Glutamatergic neuron (in vitro differentiated cells): ENCODE measurements around the gene GTF2F1. TPM values are rescaled to one million over a fixed set of nuclear protein-coding genes. Genes with fewer than 3 reads are reported as not detected.
"Not testable (repeated sequence)": the region's sequence is repeated elsewhere in the genome, so short reads cannot be mapped to it uniquely, and the experiment has no call there.

Source experiments
- DNase-seq: peaks from one replicate; pipeline ENCODE4 v3.0.0; 2022
- H3K27ac Mint-ChIP-seq: one replicate; pipeline ENCODE4 v1.8.0; 2020; ENCODE audit warnings: mild to moderate bottlenecking, mixed read lengths, inconsistent platforms; ENCODE audit not compliant: unreplicated experiment
- H3K27me3 Mint-ChIP-seq: one replicate; pipeline ENCODE4 v1.8.0; 2020; ENCODE audit warnings: mild to moderate bottlenecking, moderate library complexity, mixed read lengths, inconsistent platforms; ENCODE audit not compliant: unreplicated experiment
- H3K36me3 Mint-ChIP-seq: one replicate; pipeline ENCODE4 v1.8.0; 2020; ENCODE audit warnings: mild to moderate bottlenecking, mixed read lengths, inconsistent platforms; ENCODE audit not compliant: unreplicated experiment
- H3K4me1 Mint-ChIP-seq: one replicate; pipeline ENCODE4 v1.8.0; 2020; ENCODE audit warnings: mild to moderate bottlenecking, low read depth, mixed read lengths, inconsistent platforms; ENCODE audit not compliant: unreplicated experiment
- H3K4me3 Mint-ChIP-seq: one replicate; pipeline ENCODE4 v1.8.0; 2020; ENCODE audit warnings: mild to moderate bottlenecking, mixed read lengths, inconsistent platforms; ENCODE audit not compliant: unreplicated experiment
- H3K9me3 Mint-ChIP-seq: one replicate; pipeline ENCODE4 v1.8.0; 2020; ENCODE audit warnings: mild to moderate bottlenecking, moderate library complexity, mixed read lengths, inconsistent platforms; ENCODE audit not compliant: unreplicated experiment
- total RNA-seq: library from RNA; stranded (reverse); fragmentation: NEBNext Ultra II Directional; extraction: Animal tissue kit (Norgen Biotek cat#: 25700); gene quantifications from one replicate; pipeline ENCODE4 v1.2.1, GENCODE V29; 2021; ENCODE audit not compliant: unreplicated experiment
- TF ChIP-seq, protein P1 (sequence below): fragments of 200-600 bp; sonication (generic); IDR thresholded peaks from one replicate; pipeline ENCODE4 v1.5.0; 2021; ENCODE audit not compliant: partially characterized antibody, unreplicated experiment

The GTF2F1 gene
- total RNA-seq, 1 donor from 2014 or later, result 56.0 TPM

DNA sequence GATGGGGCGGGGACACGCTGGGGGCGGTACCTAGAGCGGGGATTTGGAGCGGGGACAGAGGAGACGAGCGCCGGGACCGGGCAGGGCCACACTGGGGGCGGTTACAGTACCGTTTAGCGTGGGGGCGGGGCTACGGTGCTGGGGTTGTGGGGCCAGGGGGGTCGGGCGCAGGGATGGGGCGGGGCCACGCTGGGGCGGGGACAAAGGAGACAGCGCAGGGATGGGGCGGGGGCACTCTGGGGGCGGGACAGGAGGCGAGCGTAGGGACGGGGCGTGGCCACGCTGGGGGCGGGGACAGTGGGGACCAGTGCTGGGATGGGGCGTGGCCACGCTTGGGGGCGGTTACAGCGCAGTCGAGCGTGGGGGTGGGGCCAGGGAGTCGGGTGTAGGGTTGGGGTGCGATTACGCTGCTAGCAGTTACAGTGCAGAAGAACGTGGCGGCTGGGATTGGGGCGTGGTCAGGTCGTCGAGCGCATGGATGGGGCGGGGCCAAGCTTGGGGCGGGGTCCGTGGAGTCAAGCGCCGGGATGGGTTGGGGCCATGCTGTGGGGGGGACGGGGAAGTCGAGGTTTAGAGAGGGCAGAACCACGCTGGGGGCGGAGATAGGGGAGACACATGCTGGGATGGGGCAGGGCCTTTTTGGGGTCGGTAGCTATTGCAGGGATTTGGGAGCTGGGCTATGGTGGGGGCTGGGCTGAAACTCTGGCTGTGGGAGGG, 19.7 kb downstream of the GTF2F1 start:
- peaks cover 2% of the 10 kb centered on the region for H3K4me1 Mint-ChIP-seq
- H3K36me3 Mint-ChIP-seq, result no peaks in the 10 kb centered on the region
- TF ChIP-seq, protein P1, sequence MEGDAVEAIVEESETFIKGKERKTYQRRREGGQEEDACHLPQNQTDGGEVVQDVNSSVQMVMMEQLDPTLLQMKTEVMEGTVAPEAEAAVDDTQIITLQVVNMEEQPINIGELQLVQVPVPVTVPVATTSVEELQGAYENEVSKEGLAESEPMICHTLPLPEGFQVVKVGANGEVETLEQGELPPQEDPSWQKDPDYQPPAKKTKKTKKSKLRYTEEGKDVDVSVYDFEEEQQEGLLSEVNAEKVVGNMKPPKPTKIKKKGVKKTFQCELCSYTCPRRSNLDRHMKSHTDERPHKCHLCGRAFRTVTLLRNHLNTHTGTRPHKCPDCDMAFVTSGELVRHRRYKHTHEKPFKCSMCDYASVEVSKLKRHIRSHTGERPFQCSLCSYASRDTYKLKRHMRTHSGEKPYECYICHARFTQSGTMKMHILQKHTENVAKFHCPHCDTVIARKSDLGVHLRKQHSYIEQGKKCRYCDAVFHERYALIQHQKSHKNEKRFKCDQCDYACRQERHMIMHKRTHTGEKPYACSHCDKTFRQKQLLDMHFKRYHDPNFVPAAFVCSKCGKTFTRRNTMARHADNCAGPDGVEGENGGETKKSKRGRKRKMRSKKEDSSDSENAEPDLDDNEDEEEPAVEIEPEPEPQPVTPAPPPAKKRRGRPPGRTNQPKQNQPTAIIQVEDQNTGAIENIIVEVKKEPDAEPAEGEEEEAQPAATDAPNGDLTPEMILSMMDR, result no peak
- peaks cover 9% of the 10 kb centered on the region for H3K9me3 Mint-ChIP-seq
- peaks cover 6% of the 10 kb centered on the region for H3K27me3 Mint-ChIP-seq
- peak overlapping the region; percentile 69 for H3K27ac Mint-ChIP-seq
- peak overlapping the region; percentile 88 for H3K4me3 Mint-ChIP-seq
- peak; percentile 99 for DNase-seq

DNA sequence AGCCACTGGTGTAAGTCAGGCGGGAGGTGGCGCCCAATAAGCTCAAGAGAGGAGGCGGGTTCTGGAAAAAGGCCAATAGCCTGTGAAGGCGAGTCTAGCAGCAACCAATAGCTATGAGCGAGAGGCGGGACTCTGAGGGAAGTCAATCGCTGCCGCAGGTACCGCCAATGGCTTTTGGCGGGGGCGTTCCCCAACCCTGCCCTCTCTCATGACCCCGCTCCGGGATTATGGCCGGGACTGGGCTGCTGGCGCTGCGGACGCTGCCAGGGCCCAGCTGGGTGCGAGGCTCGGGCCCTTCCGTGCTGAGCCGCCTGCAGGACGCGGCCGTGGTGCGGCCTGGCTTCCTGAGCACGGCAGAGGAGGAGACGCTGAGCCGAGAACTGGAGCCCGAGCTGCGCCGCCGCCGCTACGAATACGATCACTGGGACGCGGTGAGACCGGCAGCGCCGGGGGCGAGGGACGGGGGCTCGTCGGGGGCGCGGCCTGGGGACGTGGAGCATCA, 20.3 kb downstream of the GTF2F1 start, which contains the start of gene ALKBH7:
TSS of gene ALKBH7 (plus strand) at position 201 of the 502 bp plus-strand sequence. CDS start at position 228, 27 bp downstream.
- Mint-ChIP-seq H3K4me3 (peak within 1 kb of the TSS; percentile 88), H3K27me3 (peaks cover 6% of the 10 kb centered on the region), H3K9me3 (peaks cover 9% of the 10 kb centered on the region), H3K36me3 (no peaks in the 10 kb centered on the region), H3K4me1 (peaks cover 2% of the 10 kb centered on the region), H3K27ac (peak within 1 kb of the TSS; percentile 88)
- TF ChIP-seq, protein P1, result no peak
- peak; percentile 94 for DNase-seq

DNA sequence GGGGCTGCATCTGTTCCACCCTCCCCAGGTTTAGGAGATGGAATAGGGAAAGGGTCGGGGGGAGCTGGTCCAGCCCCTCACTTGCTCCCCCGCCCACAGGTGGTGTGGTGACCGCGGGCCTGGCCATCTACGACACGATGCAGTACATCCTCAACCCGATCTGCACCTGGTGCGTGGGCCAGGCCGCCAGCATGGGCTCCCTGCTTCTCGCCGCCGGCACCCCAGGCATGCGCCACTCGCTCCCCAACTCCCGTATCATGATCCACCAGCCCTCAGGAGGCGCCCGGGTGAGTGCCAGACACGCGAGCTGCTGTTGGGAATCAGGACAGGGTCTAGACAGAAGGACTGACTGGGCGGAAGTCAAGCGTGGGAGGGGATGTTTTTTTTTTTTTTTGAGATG, 28.6 kb downstream of the GTF2F1 start:
- peaks cover 4% of the 10 kb centered on the region for H3K9me3 Mint-ChIP-seq
- no peaks in the 10 kb centered on the region for H3K36me3 Mint-ChIP-seq
- TF ChIP-seq, protein P1, result no peak
- DNase-seq, result no peak
- no peak overlapping the region for H3K4me3 Mint-ChIP-seq
- H3K27ac Mint-ChIP-seq, result no peak overlapping the region
- H3K27me3 Mint-ChIP-seq, result peaks cover 3% of the 10 kb centered on the region
- no peaks in the 10 kb centered on the region for H3K4me1 Mint-ChIP-seq

DNA sequence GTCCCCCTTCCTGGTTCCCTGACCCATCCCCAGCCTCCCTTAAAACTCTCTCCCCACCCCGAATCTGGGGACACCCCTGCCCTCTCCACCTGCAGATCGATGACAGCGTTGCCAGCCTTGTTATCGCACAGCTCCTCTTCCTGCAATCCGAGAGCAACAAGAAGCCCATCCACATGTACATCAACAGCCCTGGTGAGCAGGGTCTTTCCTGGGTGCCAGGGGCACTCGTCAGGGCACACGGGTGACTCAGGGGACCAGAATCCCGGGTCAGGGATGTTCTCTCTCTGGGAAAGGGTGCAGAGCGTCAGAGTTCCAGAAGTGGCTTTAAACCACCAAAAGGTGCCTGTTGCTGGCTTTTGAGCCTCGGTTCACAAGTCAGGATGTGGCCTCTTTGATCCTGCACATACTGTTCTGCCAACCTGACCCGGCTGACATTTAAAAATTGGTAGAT, 30.6 kb downstream of the GTF2F1 start:
- DNase-seq, result no peak
- peak overlapping the region; percentile 52 for H3K27ac Mint-ChIP-seq
- peaks cover 4% of the 10 kb centered on the region for H3K9me3 Mint-ChIP-seq
- peak overlapping the region; percentile 88 for H3K4me3 Mint-ChIP-seq
- H3K4me1 Mint-ChIP-seq, result no peaks in the 10 kb centered on the region
- H3K36me3 Mint-ChIP-seq, result no peaks in the 10 kb centered on the region
- peaks cover 3% of the 10 kb centered on the region for H3K27me3 Mint-ChIP-seq
- TF ChIP-seq, protein P1, result no peak

DNA sequence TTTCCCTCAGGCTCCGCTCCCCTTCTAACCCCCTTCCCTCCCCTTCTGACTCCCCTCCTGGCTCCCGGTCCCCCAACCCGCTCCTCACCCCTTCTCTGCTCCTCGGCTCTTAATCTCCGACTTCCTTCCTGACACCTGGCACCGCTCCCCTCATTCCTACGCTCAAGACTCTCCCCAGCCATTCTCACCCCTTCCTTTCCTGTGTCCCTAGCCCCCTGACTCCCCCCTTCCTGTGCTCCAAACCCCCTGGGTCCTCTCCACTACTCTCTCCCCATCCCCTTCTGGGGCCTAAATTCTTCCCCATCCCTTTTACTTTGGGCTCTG, 31.0 kb downstream of the GTF2F1 start:
- no peaks in the 10 kb centered on the region for H3K36me3 Mint-ChIP-seq
- no peak for DNase-seq
- peaks cover 3% of the 10 kb centered on the region for H3K27me3 Mint-ChIP-seq
- peak overlapping the region; percentile 52 for H3K27ac Mint-ChIP-seq
- H3K4me3 Mint-ChIP-seq, result peak overlapping the region; percentile 88
- peaks cover 4% of the 10 kb centered on the region for H3K9me3 Mint-ChIP-seq
- H3K4me1 Mint-ChIP-seq, result no peaks in the 10 kb centered on the region
- TF ChIP-seq, protein P1, result no peak

DNA sequence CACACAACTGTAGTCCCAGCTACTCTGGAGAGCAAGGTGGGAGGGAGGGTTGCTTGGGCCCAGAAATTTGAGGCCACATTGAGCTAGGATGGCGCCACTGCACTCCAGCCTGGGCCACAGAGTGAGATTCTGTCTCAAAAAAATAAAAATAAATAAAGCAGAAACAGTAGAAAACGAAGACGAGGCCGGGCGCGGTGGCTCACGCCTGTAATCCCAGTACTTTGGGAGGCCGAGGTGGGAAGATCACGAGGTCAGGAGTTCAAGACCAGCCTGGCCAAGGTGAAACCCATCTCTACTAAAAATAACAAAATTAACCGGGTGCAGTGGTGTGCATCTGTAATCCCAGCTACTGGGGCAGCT, 32.1 kb downstream of the GTF2F1 start:
- H3K4me1 Mint-ChIP-seq, H3K9me3 Mint-ChIP-seq, H3K36me3 Mint-ChIP-seq, H3K27ac Mint-ChIP-seq, DNase-seq, H3K27me3 Mint-ChIP-seq: not testable (repeated sequence)
- H3K4me3 Mint-ChIP-seq, result peak overlapping the region; percentile 88

DNA sequence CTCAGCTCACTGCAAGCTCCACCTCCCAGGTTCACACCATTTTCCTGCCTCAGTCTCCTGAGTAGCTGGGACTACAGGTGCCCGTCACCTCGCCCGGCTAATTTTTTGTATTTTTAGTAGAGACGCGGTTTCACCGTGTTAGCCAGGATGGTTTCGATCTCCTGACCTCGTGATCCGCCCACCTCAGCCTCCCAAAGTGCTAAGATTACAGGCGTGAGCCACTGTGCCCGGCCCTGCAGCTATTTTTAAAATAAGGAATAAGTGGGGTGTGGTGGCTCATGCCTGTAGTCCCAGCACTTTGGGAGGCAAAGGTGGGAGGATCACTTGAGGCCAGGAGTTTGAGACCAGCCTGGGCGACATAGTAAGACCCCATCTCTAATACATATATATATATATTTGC, 32.5 kb downstream of the GTF2F1 start:
- H3K9me3 Mint-ChIP-seq, DNase-seq, H3K4me3 Mint-ChIP-seq, H3K4me1 Mint-ChIP-seq, H3K27ac Mint-ChIP-seq, H3K36me3 Mint-ChIP-seq, H3K27me3 Mint-ChIP-seq: not testable (repeated sequence)
